Ovary (tissue), 3 donors: ENCODE measurements around the gene CFAP210.

Experiments used
- POLR2A ChIP-seq: fragments of 450-650 bp; IDR thresholded peaks from one replicate; pipeline ENCODE4 v1.6.1; 2017; ENCODE audit warnings: antibody characterized with exemption, mild to moderate bottlenecking, moderate library complexity
- TF ChIP-seq, protein P1 (sequence below), 3 donors: fragments of 450-650 bp in 2 of 3; fragments of 200-600 bp in 1 of 3; IDR thresholded peaks; one replicate each; pipeline versions ENCODE4 v1.5.1 to v1.8.0; 2016 to 2022; ENCODE audit warnings: antibody characterized with exemption in 3 of 3, mild to moderate bottlenecking in 1 of 3
- donor health status: DM: no; HTN: no; CAD: no.

- TF ChIP-seq, protein P1, sequence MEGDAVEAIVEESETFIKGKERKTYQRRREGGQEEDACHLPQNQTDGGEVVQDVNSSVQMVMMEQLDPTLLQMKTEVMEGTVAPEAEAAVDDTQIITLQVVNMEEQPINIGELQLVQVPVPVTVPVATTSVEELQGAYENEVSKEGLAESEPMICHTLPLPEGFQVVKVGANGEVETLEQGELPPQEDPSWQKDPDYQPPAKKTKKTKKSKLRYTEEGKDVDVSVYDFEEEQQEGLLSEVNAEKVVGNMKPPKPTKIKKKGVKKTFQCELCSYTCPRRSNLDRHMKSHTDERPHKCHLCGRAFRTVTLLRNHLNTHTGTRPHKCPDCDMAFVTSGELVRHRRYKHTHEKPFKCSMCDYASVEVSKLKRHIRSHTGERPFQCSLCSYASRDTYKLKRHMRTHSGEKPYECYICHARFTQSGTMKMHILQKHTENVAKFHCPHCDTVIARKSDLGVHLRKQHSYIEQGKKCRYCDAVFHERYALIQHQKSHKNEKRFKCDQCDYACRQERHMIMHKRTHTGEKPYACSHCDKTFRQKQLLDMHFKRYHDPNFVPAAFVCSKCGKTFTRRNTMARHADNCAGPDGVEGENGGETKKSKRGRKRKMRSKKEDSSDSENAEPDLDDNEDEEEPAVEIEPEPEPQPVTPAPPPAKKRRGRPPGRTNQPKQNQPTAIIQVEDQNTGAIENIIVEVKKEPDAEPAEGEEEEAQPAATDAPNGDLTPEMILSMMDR (IDR thresholded peaks at IDR 0.05) = no peak
- no peak for TF ChIP-seq POLR2A
Measured at GRCh38 chr2:169729274-169729605, 35.0 kb upstream of the CFAP210 start.
